Measurements from ENCODE around the gene MYL2. TPM values are rescaled to one million over a fixed set of nuclear protein-coding genes. Genes with fewer than 3 reads are reported as not detected.
A peak's percentile ranks its signal among the peaks of the same experiment; 100 is the strongest.

Gene MYL2
- total and polyA plus RNA-seq, 9 of the 15 experiments (the other 6 are each of a cell fraction or from before 2014, with no cell fraction given), result not detected

GRCh38 chr12:110862329-110862728 lies 58.0 kb downstream of the MYL2 start:
- Histone ChIP-seq H3K79me2 (ENCODE audit: control insufficient read depth, insufficient read depth, low read length) (no peaks in the 10 kb centered on the region), H2AFZ (ENCODE audit: low read depth, low read length) (no peak overlapping the region), H3K27me3 (ENCODE audit: control insufficient read depth in 2 of 2, insufficient read depth in 2 of 2, low read length in 2 of 2) (peaks cover 13 to 29% of the 10 kb centered on the region in 2 experiments), H3K4me1 (replicated peaks in 1 of 2; ENCODE audit: control insufficient read depth in 2 of 2, insufficient read depth in 2 of 2, low read length in 2 of 2) (no peaks in the 10 kb centered on the region), H3K4me2 (ENCODE audit: insufficient read depth, low read length) (no peak overlapping the region), H3K9me3 (replicated peaks; ENCODE audit: control insufficient read depth, insufficient read depth, low read depth, low read length) (no peaks in the 10 kb centered on the region), H3K36me3 (ENCODE audit: control insufficient read depth, insufficient read depth, low read length) (no peaks in the 10 kb centered on the region), H3K9ac (ENCODE audit: insufficient read depth in 1 of 2, low read depth in 2 of 2, low read length in 2 of 2) (no peak overlapping the region), H3K9me1 (ENCODE audit: control insufficient read depth, insufficient read depth, low read length) (no peaks in the 10 kb centered on the region), H3K4me3 (no peak overlapping the region), H3K27ac (ENCODE audit: extremely low read depth, low read depth, low read length) (no peak overlapping the region), H4K20me1 (replicated peaks; ENCODE audit: control insufficient read depth, insufficient read depth, low read length) (no peaks in the 10 kb centered on the region)
- TF ChIP-seq BRCA1 (IDR thresholded peaks at IDR 0.05) (no peak), BRCA1 (CRISPR knock-in tag; IDR thresholded peaks at IDR 0.05) (no peak)
- DNase-seq (ENCODE audit: extremely low read depth in 1 of 4, low spot score in 3 of 4) (no peak), ATAC-seq (no peak), FAIRE-seq (no peak)
- ChIA-PET POLR2A (interaction anchor here (0.6 kb wide), 1 partner anchor 167 kb away, joined by 3 read pairs; no protein-coding TSS in a partner anchor), CTCF (ENCODE audit: low intra/inter-chr PET ratio) (no interaction called here)
- in situ Hi-C loops (cut with MboI), result no loop called here
- intact Hi-C loops (cut with micrococcal nuclease), result no loop called here
- WGBS (ENCODE audit: insufficient coverage, low coverage, missing lambda C conversion rate), result 19% methylated on average over 9 of the region's 9 CpGs
- BruUV-seq (replicated peaks), result no TSS peak

GRCh38 chr12:110861729-110862128 lies 58.6 kb downstream of the MYL2 start:
- ChIA-PET CTCF (ENCODE audit: low intra/inter-chr PET ratio) (no interaction called here), POLR2A (no interaction called here)
- FAIRE-seq (no peak), ATAC-seq (0 out of 3 replicates have a peak, but pooled peaks have one; percentile 56), DNase-seq (ENCODE audit: extremely low read depth in 1 of 4, low spot score in 3 of 4) (peak in 1 of 4 experiments; percentile 12)
- Histone ChIP-seq H3K9me1 (ENCODE audit: control insufficient read depth, insufficient read depth, low read length) (no peaks in the 10 kb centered on the region), H3K79me2 (ENCODE audit: control insufficient read depth, insufficient read depth, low read length) (no peaks in the 10 kb centered on the region), H3K9ac (ENCODE audit: insufficient read depth in 1 of 2, low read depth in 2 of 2, low read length in 2 of 2) (no peak overlapping the region), H3K27ac (ENCODE audit: extremely low read depth, low read depth, low read length) (no peak overlapping the region), H2AFZ (ENCODE audit: low read depth, low read length) (no peak overlapping the region), H3K4me2 (ENCODE audit: insufficient read depth, low read length) (no peak overlapping the region), H3K27me3 (ENCODE audit: control insufficient read depth in 2 of 2, insufficient read depth in 2 of 2, low read length in 2 of 2) (peaks cover 13 to 35% of the 10 kb centered on the region in 2 experiments), H3K4me1 (replicated peaks in 1 of 2; ENCODE audit: control insufficient read depth in 2 of 2, insufficient read depth in 2 of 2, low read length in 2 of 2) (no peaks in the 10 kb centered on the region), H4K20me1 (replicated peaks; ENCODE audit: control insufficient read depth, insufficient read depth, low read length) (no peaks in the 10 kb centered on the region), H3K9me3 (replicated peaks; ENCODE audit: control insufficient read depth, insufficient read depth, low read depth, low read length) (no peaks in the 10 kb centered on the region), H3K4me3 (no peak overlapping the region), H3K36me3 (ENCODE audit: control insufficient read depth, insufficient read depth, low read length) (no peaks in the 10 kb centered on the region)
- BruUV-seq (replicated peaks), result no TSS peak
- in situ Hi-C loops (cut with MboI), result no loop called here
- 2% methylated on average over 4 of the region's 7 CpGs for WGBS (ENCODE audit: insufficient coverage, low coverage, missing lambda C conversion rate)
- intact Hi-C loops (cut with micrococcal nuclease), result no loop called here
- TF ChIP-seq MIER1 (IDR thresholded peaks at IDR 0.05; ENCODE audit: low read depth), result no peak
- no peak for TF ChIP-seq CLOCK (CRISPR knock-in tag; IDR thresholded peaks at IDR 0.05; ENCODE audit: borderline replicate concordance)
- TF ChIP-seq PURB (CRISPR knock-in tag; IDR thresholded peaks at IDR 0.05; ENCODE audit: low read depth), result no peak
- no peak for TF ChIP-seq ZNF512 (tag; IDR thresholded peaks at IDR 0.05)
- no peak for TF ChIP-seq ZNF639 (CRISPR knock-in tag; conservative IDR thresholded peaks at IDR 0.05 in 1 of 2, IDR thresholded peaks at IDR 0.05 in 1 of 2)
- no peak for TF ChIP-seq RFX7 (CRISPR knock-in tag; IDR thresholded peaks at IDR 0.05)
- TF ChIP-seq POLR2B (IDR thresholded peaks at IDR 0.05; ENCODE audit: low read depth, partially characterized antibody), result no peak
- no peak for TF ChIP-seq RFX1 (IDR thresholded peaks at IDR 0.05)
- TF ChIP-seq L3MBTL2 (IDR thresholded peaks at IDR 0.05), result peak; percentile 50; the same call in 1 of the 2 replicates
